Right cardiac atrium (tissue), 5 donors: ENCODE results near the gene ALPG. TPM values are rescaled to one million over a fixed set of nuclear protein-coding genes. Genes with fewer than 3 reads are reported as not detected.

Experiments
- ATAC-seq, 2 donors: fragments of 200-7000 bp; cut with Tn5 transposase; one replicate each; pipeline versions ENCODE4 v1.8.0 to v1.9.1; 2020; ENCODE audit warnings: moderate library complexity in 2 of 2, mild to moderate bottlenecking in 1 of 2
- DNase-seq, 3 donors: peaks; one replicate each; pipeline ENCODE4 v3.0.0-alpha.2; 2020
- H3K27ac ChIP-seq: one replicate; pipeline ENCODE4 v1.5.1; 2013; ENCODE audit warnings: mild to moderate bottlenecking, low read length, control low read depth, moderate library complexity
- H3K27me3 ChIP-seq: one replicate; pipeline ENCODE4 v1.6.1; 2013; ENCODE audit not compliant: control insufficient read depth, insufficient read depth
- H3K4me1 ChIP-seq: one replicate; pipeline ENCODE4 v1.6.1; 2013; ENCODE audit warnings: low read length; ENCODE audit not compliant: control insufficient read depth, insufficient read depth
- H3K4me3 ChIP-seq: one replicate; pipeline ENCODE4 v1.5.1; 2013; ENCODE audit warnings: low read length, control low read depth
- H3K9me3 ChIP-seq: one replicate; pipeline ENCODE4 v1.6.1; 2013; ENCODE audit warnings: low read length; ENCODE audit not compliant: control insufficient read depth
- WGBS: extraction: QIAGEN DNeasy Blood & Tissue Kit; methylation state at CpG from one replicate; pipeline ENCODE4 v1.1.7; 2013; 5-methylcytosine and 5-hydroxymethylcytosine counted together
- intact Hi-C, 4 donors: fragments of 100-400 bp; cut with DNase I; formaldehyde crosslinking; loops; one replicate each; pipeline versions ENCODE4 v1.11.0 to v1.14.0; 2022 to 2023
- polyA plus RNA-seq: library from polyadenylated mRNA; stranded (reverse); fragments of 200-250 nt; gene quantifications from one replicate; pipeline ENCODE4 v1.2.3, GENCODE V29; 2013
- total RNA-seq, 4 donors: library from RNA; stranded (reverse); fragmentation: NEBNext Ultra II Directional; extraction: Animal tissue kit (Norgen Biotek cat#: 25700); gene quantifications; one replicate each; pipeline ENCODE4 v1.2.1, GENCODE V29; 2021
- donor health status: healthy with polysubstance abuse.
- donor health status: DM: no; HTN: yes; CAD: no.
- donor health status: DM: no; HTN: no; CAD: no.
- donor health status: DM: no; HTN: yes; CAD: no; lungs with severe emphysema.
- donor health status: DM: yes; HTN: yes; CAD: no.

The ALPG gene
- total and polyA plus RNA-seq, 5 donors: not detected

- no peaks in the 10 kb centered on the region for H3K9me3 ChIP-seq
- DNase-seq (no peak), ATAC-seq (no peak)
- H3K27ac ChIP-seq: no peak overlapping the region
- no peak overlapping the region for H3K4me3 ChIP-seq
- H3K4me1 ChIP-seq: no peaks in the 10 kb centered on the region
- no peaks in the 10 kb centered on the region for H3K27me3 ChIP-seq
- intact Hi-C loops: no loop called here
- WGBS: 93% methylated on average over 12 of the region's 12 CpGs
Observed at GRCh38 chr2:232415736-232416520, 9.3 kb downstream of the ALPG start.

- Histone ChIP-seq H3K27me3 (no peaks in the 10 kb centered on the region), H3K4me1 (no peaks in the 10 kb centered on the region), H3K9me3 (no peaks in the 10 kb centered on the region), H3K4me3 (no peak overlapping the region), H3K27ac (no peak overlapping the region)
- intact Hi-C loops: no loop called here
- 92% methylated on average over 17 of the region's 17 CpGs for WGBS
- ATAC-seq (no peak), DNase-seq (no peak)
Observed at GRCh38 chr2:232416521-232417470, 10.2 kb downstream of the ALPG start.

- Histone ChIP-seq H3K27me3 (no peaks in the 10 kb centered on the region), H3K9me3 (no peaks in the 10 kb centered on the region), H3K4me3 (no peak overlapping the region), H3K27ac (no peak overlapping the region), H3K4me1 (no peaks in the 10 kb centered on the region)
- DNase-seq (no peak), ATAC-seq (no peak)
- 78% methylated on average over 5 of the region's 5 CpGs for WGBS
- intact Hi-C loops: no loop called here
Observed at GRCh38 chr2:232417489-232417888, 10.8 kb downstream of the ALPG start.

GRCh38 chr2:232418056-232418455 is 11.4 kb downstream of the ALPG start:
- Histone ChIP-seq H3K27me3 (no peaks in the 10 kb centered on the region), H3K4me3 (no peak overlapping the region), H3K9me3 (no peaks in the 10 kb centered on the region), H3K27ac (no peak overlapping the region), H3K4me1 (no peaks in the 10 kb centered on the region)
- no peak for ATAC-seq
- WGBS: 68% methylated on average over 6 of the region's 6 CpGs
- intact Hi-C loops: no loop called here
- no peak for DNase-seq

GRCh38 chr2:232418466-232419244 is 12.0 kb downstream of the ALPG start:
- no peak for ATAC-seq
- no peak overlapping the region for H3K27ac ChIP-seq
- WGBS: 2% methylated on average over 49 of the region's 49 CpGs
- peak overlapping the region; percentile 11 for H3K4me3 ChIP-seq
- H3K9me3 ChIP-seq: no peaks in the 10 kb centered on the region
- no peaks in the 10 kb centered on the region for H3K4me1 ChIP-seq
- intact Hi-C loops: no loop called here
- H3K27me3 ChIP-seq: no peaks in the 10 kb centered on the region
- no peak for DNase-seq

- ATAC-seq: no peak
- Histone ChIP-seq H3K27me3 (no peaks in the 10 kb centered on the region), H3K9me3 (no peaks in the 10 kb centered on the region), H3K4me3 (peak overlapping the region; percentile 11), H3K4me1 (no peaks in the 10 kb centered on the region), H3K27ac (no peak overlapping the region)
- 3% methylated on average over 79 of the region's 79 CpGs for WGBS
- intact Hi-C loops: no loop called here
- DNase-seq: no peak
Observed at GRCh38 chr2:232419245-232420072, 12.8 kb downstream of the ALPG start.

GRCh38 chr2:232420073-232420454 is 13.4 kb downstream of the ALPG start:
- H3K4me1 ChIP-seq: no peaks in the 10 kb centered on the region
- ATAC-seq (no peak), DNase-seq (no peak)
- no peaks in the 10 kb centered on the region for H3K27me3 ChIP-seq
- H3K9me3 ChIP-seq: no peaks in the 10 kb centered on the region
- H3K4me3 ChIP-seq: no peak overlapping the region
- H3K27ac ChIP-seq: no peak overlapping the region
- intact Hi-C loops: no loop called here
- 8% methylated on average over 22 of the region's 22 CpGs for WGBS

- intact Hi-C loops: no loop called here
- Histone ChIP-seq H3K27ac (no peak overlapping the region), H3K27me3 (no peaks in the 10 kb centered on the region), H3K4me1 (no peaks in the 10 kb centered on the region), H3K9me3 (no peaks in the 10 kb centered on the region), H3K4me3 (peak overlapping the region; percentile 3)
- peak in 1 of 2 donors; percentile 16 for ATAC-seq
- 2% methylated on average over 79 of the region's 79 CpGs for WGBS
- no peak for DNase-seq
Observed at GRCh38 chr2:232420463-232421188, 14.0 kb downstream of the ALPG start.

GRCh38 chr2:232421189-232421785 is 14.6 kb downstream of the ALPG start:
- WGBS: 18% methylated on average over 22 of the region's 22 CpGs
- DNase-seq (no peak), ATAC-seq (no peak)
- intact Hi-C loops: no loop called here
- Histone ChIP-seq H3K4me3 (no peak overlapping the region), H3K27ac (no peak overlapping the region), H3K27me3 (no peaks in the 10 kb centered on the region), H3K4me1 (no peaks in the 10 kb centered on the region), H3K9me3 (no peaks in the 10 kb centered on the region)
